GM12801 (cell line): ENCODE results near the gene CTDSP2.

Experiments used
- CTCF ChIP-seq: IDR thresholded peaks from one replicate; pipeline ENCODE4 v1.5.1; 2011; ENCODE audit warnings: control low read depth; ENCODE audit not compliant: insufficient read length; ENCODE audit errors: extremely low read depth

The CTDSP2 gene

GRCh38 chr12:57846577-57847319, at the start of gene CTDSP2:
CTDSP2 (minus strand) TSS chr12:57846729; CDS start chr12:57846435, 294 bp downstream.
- no peak for TF ChIP-seq CTCF

GRCh38 chr12:57896115-57896433, 49.5 kb upstream of the CTDSP2 start:
- TF ChIP-seq CTCF, result no peak

- TF ChIP-seq CTCF, result no peak
Observed at GRCh38 chr12:57895389-57896114, 49.0 kb upstream of the CTDSP2 start.

- TF ChIP-seq CTCF, result no peak
Observed at GRCh38 chr12:57894399-57895292, 48.1 kb upstream of the CTDSP2 start.

GRCh38 chr12:57893431-57894353, 47.2 kb upstream of the CTDSP2 start:
- no peak for TF ChIP-seq CTCF

GRCh38 chr12:57892232-57892972, 45.9 kb upstream of the CTDSP2 start:
- no peak for TF ChIP-seq CTCF
